ENCODE measurements around the gene RAB40C. TPM values are rescaled to one million over a fixed set of nuclear protein-coding genes. Genes with fewer than 3 reads are reported as not detected.

Gene RAB40C
- total RNA-seq, 1 experiment from 2014 or later: 22.5 TPM

- H3K4me3 Mint-ChIP-seq: no peak overlapping the region; the same call in 1 of the 2 replicates
- H3K9me3 Mint-ChIP-seq: no peaks in the 10 kb centered on the region
- no peaks in the 10 kb centered on the region for H3K27me3 Mint-ChIP-seq (ENCODE audit: low read depth)
- DNase-seq (ENCODE audit: low spot score): no peak
- peaks cover 14% of the 10 kb centered on the region for H3K36me3 Mint-ChIP-seq
- ChIA-PET POLR2A (interaction anchor here (1.1 kb wide), 1 partner anchor 92 kb away, joined by 3 read pairs; no protein-coding TSS in a partner anchor), CTCF (interaction anchor here (0.5 to 2.8 kb wide), 8 partner anchors 9 to 1240 kb away, joined by 3 to 11 read pairs (median 6); partner anchors contain the start of gene RHOT2)
- no peak overlapping the region for H3K27ac Mint-ChIP-seq
- TF ChIP-seq TEAD1 (CRISPR knock-in tag; IDR thresholded peaks at IDR 0.05) (no peak), GTF2I (CRISPR knock-in tag; conservative IDR thresholded peaks at IDR 0.05) (no peak), SOX15 (CRISPR knock-in tag; IDR thresholded peaks at IDR 0.05) (no peak), PREB (CRISPR knock-in tag; IDR thresholded peaks at IDR 0.05; ENCODE audit: borderline replicate concordance) (no peak), ZNF425 (CRISPR knock-in tag; conservative IDR thresholded peaks at IDR 0.05) (no peak), IRF2 (CRISPR knock-in tag; IDR thresholded peaks at IDR 0.05; ENCODE audit: borderline replicate concordance, low read depth) (no peak), STAT6 (CRISPR knock-in tag; conservative IDR thresholded peaks at IDR 0.05; ENCODE audit: low read depth) (no peak), NR1H2 (CRISPR knock-in tag; IDR thresholded peaks at IDR 0.05) (no peak), ARID4B (CRISPR knock-in tag; IDR thresholded peaks at IDR 0.05; ENCODE audit: borderline replicate concordance) (no peak), SMAD3 (CRISPR knock-in tag; IDR thresholded peaks at IDR 0.05; ENCODE audit: borderline replicate concordance) (no peak), AR (CRISPR knock-in tag; IDR thresholded peaks at IDR 0.05) (no peak), ZNF317 (CRISPR knock-in tag; IDR thresholded peaks at IDR 0.05; ENCODE audit: borderline replicate concordance, low read depth) (no peak), NFYB (CRISPR knock-in tag; conservative IDR thresholded peaks at IDR 0.05; ENCODE audit: low read depth) (no peak), ZNF512 (CRISPR knock-in tag; IDR thresholded peaks at IDR 0.05; ENCODE audit: borderline replicate concordance) (no peak)
- ATAC-seq: no peak
- peaks cover 24% of the 10 kb centered on the region for H3K4me1 Mint-ChIP-seq
Measured at GRCh38 chr16:676913-677312, 87.0 kb downstream of the RAB40C start.

Data from WTC11 (cell line).